NCI-H1694 (cell line): Measurements from ENCODE around the gene CHAT.

Experiments
- DNase-seq: peaks from one replicate; lab custom pipeline; 2025; lab: John Stamatoyannopoulos, UW

The CHAT gene

DNA sequence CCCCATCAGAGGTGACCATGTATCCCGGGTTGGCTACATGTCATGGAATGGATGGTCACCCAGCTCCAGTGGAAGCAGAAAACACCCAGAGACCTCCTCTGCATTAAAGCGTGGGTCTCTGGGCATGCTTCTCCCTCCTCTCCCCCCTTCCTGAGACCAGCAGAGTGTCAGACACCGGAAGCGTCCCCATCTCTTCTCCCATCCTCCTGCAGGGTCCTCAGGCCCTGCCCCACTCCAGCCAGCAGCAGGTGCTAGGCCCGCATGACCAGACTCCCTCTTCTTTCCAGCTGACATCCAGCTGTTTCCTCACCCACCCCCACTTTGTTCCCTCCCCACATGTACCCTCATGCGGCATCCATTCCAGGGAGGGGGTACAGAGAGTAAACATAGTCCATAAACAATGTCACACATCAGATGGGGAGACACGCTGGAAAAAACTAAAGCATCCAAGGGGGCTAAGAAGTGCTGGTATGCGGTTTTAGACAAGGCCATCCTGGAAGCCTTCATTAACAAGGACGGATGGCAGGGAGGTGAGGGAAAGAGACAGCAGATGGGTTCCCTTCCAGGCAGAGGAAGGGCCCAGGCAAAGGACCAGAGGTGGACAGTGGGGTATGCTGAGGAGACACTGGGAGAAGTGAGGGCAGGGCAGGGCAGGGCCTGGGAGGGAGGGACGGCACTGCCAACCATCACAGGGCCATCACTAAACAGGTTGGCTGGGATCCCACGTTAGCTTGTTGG lies 16.2 kb upstream of the CHAT start:
- no peak for DNase-seq

DNA sequence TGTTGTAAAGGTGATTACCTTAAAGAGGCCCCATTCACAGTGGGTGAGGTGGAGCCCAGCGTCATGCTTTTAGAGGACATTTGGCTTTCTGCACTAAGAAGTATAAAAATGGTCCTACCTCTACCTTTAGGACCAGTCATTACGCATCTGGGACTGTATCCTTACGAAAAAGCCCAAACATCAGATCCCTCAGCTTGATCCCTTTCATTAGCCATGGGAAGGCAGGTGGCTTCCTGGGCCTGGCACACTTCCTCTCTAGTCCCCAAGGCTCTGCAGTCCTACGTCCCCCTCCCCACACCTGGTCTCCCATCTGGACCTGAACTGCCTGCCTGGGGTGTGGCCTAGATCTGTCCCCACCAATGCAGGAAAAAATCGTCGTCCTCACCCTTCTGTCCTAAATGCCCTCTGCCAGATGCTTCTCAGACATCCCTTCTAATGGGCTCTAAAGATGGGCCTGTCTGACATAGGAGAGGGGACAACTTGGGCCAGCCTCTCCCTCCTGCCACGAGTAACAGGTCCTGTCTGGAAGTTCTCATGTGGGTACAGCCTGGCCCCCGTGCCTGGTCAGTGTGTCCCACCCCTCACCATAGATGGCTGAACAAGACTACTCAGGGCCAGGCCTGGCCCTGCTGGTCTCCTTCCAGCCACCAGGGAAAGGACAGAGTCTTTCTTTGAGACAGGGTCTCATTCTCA lies 15.5 kb upstream of the CHAT start:
- DNase-seq = peak; percentile 49

- no peak for DNase-seq
Measured at GRCh38 chr10:49598986-49599385, 14.9 kb upstream of the CHAT start.

GRCh38 chr10:49599546-49599945 lies 14.3 kb upstream of the CHAT start:
- no peak for DNase-seq

DNA sequence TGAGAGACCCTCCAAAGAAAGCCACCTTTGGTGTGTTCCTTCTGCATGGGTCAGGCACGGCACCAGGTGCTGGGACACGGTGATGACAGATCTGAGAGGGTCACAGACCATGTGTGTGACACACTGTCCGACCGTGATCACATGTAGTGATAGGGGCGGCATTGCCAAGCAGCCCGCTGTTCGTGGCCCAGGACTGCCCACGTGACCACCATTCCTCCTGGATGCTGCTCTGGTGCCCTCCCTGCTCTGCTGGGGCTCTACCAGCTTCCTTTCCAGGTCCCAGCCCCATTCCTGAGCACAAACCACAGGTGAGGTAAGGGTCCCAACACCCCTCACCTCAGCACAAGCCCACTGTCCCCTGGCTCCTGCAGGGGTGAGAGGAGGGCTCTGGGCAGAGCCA lies 13.8 kb upstream of the CHAT start:
- DNase-seq = no peak

GRCh38 chr10:49600781-49601400 lies 12.9 kb upstream of the CHAT start:
- no peak for DNase-seq

GRCh38 chr10:49601857-49602256 lies 12.0 kb upstream of the CHAT start:
- peak; percentile 53 for DNase-seq

DNA sequence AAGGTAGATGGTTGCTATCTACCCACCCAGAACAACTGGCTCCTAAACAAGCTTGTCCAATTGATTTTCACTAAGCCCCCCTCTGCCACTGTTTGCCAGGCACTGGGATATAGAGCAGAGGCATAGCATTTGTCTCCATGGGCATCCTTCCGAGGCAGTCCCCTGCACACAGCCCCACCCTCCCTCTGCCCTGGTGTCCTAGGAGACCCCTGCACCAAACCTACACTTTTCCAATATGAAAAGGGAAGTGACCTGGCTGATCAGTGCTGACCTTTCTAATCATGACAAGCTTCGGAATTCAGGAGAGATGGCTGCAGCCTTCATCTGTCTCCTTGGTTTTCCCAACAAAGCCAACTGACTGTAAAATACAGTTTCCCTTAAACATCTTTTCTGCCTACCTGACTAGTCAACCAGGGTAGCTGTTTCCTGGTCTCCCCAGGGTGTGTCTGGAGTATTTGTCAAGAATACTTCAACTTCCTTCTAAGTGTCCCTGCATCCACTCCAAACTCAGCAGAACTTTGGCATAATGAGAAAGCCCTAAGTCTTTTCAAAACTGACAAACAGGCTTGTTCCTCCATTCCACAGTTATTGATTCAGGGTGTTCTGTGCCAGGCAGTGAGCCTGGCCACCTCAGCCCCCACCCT lies 11.3 kb upstream of the CHAT start:
- DNase-seq = no peak

GRCh38 chr10:49605216-49605938 lies 8.5 kb upstream of the CHAT start:
- peak; percentile 30 for DNase-seq

GRCh38 chr10:49605939-49606509 lies 7.8 kb upstream of the CHAT start:
- no peak for DNase-seq

- DNase-seq = no peak
Measured at GRCh38 chr10:49606981-49607535, 6.8 kb upstream of the CHAT start.

DNA sequence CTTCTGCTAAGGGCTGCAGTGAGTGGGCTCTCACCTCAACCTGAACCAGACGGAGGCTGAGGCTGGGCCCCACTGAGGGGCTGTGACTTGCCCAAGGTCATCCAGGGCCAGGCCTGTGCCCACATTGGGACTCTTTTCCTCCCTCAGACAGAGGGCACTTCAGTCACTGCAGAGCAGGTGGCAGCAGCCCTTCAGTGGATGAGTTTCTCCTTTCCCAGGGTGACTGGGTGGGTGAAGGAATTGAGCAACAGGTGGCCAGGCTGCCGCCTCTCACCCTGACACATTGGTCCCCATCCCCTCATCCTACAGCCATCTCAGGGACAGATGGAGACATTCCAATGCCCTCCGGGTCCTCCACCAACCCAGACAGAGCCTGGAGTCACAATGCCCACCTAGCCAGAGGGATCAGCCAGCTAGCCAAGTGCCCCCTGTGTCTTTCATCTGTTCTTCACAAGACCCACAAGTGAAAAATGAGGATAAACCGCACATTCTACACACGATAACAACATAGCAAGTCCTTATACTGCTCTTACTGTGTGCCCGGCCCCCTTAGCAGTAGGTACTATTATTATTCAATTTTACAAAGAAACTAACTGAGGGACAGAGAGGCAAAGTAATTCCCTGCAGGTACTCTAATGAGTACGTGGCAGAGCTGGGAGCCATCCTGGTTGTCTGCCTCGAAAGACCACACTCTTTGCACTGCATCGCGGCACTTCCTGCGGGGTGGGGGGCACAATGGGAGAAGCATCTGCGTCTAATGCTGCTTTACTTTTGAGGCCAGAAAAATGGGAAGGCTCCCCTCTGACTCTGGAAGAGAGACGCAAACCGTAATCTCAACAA lies 5.5 kb upstream of the CHAT start:
- DNase-seq = no peak

DNA sequence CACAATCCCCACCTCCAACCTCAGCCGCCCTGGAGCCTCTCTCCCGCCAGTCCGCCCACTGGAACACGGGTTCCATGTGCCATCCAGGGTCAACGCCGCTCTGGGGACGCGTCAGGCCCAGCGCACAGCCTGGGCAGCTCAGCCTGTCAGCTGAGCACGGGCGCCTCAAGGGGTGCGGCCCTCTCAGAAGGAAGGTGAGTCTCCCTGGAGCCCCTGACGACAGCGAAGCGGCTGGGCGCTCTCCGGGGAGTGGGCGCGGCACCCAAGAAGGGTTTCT lies 4.9 kb upstream of the CHAT start:
- DNase-seq = no peak

GRCh38 chr10:49609283-49610113 lies 4.3 kb upstream of the CHAT start:
- DNase-seq = peak; percentile 65

GRCh38 chr10:49610114-49610457 lies 3.8 kb upstream of the CHAT start, which contains the start of gene SLC18A3:
Gene SLC18A3 (plus strand): TSS chr10:49610310. CDS start chr10:49610741, 431 bp downstream.
- peak; percentile 26 for DNase-seq

DNA sequence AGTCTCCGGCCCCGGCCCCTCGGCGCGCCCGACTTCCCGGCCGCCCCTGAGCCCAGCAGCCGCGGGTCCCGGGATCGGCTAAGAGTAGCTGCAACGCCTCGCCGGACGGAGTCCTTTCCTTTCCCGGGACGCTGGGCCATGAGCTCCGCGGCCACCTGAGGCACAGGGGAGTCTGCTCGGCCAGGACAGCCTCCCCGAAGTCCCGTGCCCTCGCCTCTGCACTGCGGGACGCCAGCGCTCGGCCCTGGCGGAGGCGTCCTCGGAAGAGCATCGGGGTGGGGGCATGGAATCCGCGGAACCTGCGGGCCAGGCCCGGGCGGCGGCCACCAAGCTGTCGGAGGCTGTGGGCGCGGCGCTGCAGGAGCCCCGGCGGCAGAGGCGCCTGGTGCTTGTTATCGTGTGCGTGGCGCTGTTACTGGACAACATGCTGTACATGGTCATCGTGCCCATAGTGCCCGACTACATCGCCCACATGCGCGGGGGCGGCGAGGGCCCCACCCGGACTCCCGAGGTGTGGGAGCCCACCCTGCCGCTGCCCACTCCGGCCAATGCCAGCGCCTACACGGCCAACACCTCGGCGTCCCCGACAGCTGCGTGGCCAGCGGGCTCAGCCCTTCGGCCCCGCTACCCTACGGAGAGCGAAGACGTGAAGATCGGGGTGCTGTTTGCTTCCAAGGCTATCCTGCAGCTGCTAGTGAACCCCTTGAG lies 3.2 kb upstream of the CHAT start:
- no peak for DNase-seq

DNA sequence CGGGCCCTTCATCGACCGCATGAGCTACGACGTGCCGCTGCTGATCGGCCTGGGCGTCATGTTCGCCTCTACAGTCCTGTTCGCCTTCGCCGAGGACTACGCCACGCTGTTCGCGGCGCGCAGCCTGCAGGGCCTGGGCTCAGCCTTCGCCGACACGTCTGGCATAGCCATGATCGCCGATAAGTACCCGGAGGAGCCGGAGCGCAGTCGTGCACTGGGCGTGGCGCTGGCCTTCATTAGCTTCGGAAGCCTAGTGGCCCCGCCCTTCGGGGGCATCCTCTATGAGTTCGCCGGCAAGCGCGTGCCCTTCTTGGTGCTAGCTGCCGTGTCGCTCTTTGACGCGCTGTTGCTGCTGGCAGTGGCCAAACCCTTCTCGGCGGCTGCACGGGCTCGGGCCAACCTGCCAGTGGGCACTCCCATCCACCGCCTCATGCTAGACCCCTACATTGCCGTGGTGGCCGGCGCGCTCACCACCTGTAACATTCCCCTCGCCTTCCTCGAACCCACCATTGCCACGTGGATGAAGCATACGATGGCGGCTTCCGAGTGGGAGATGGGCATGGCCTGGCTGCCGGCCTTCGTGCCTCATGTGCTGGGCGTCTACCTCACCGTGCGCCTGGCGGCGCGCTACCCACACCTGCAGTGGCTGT lies 2.5 kb upstream of the CHAT start:
- no peak for DNase-seq

GRCh38 chr10:49611816-49612512 lies 1.9 kb upstream of the CHAT start:
- no peak for DNase-seq
